HCT116 (cell line): ENCODE data around the gene EIF3F. TPM values are rescaled to one million over a fixed set of nuclear protein-coding genes. Genes with fewer than 3 reads are reported as not detected.

Experiments
- ATAC-seq: fragments of 200-7000 bp; cut with Tn5 transposase; 2 replicates; pipeline ENCODE4 v1.9.1; 2020; ENCODE audit warnings: mild to moderate bottlenecking, moderate library complexity
- BruUV-seq: library from RNA; stranded (reverse); fragments of 400-500 nt; replicated peaks from 2 replicates; lab custom pipeline; 2021; lab: Mats Ljungman, UMichigan
- CTCF ChIA-PET: fragments of 300-600 bp; sonication (Branson Sonifier 250); formaldehyde crosslinking; loops from one replicate; lab custom pipeline; 2021; ENCODE audit warnings: antibody characterized with exemption; lab: Charles Lee
- POLR2A ChIA-PET: fragments of 300-600, 350-600 bp; sonication (Branson Sonifier 250); formaldehyde crosslinking; loops from one replicate; lab custom pipeline; 2021; ENCODE audit warnings: antibody characterized with exemption; lab: Charles Lee
- RAD21 ChIA-PET, 2 experiments: fragments of 300-600 bp; sonication (Branson Sonifier 250); formaldehyde crosslinking; loops; one replicate each; lab custom pipeline; 2023; ENCODE audit warnings: low total read pairs in 2 of 2; ENCODE audit not compliant: uncharacterized antibody in 2 of 2, unreplicated experiment in 2 of 2, low non-redundant PET in 1 of 2; lab: Charles Lee
- DNase-seq: peaks from one replicate; pipeline ENCODE4 v3.0.0-alpha.2; 2010; ENCODE audit warnings: low read depth, low spot score
- H2AFZ ChIP-seq: fragments of 200-600 bp; shearing (Covaris generic), sonication (generic); 2 replicates; pipeline ENCODE4 v1.6.1; 2017; ENCODE audit warnings: low read depth, mixed run types, mixed read lengths, antibody characterized with exemption, low read length; ENCODE audit not compliant: poor library complexity, severe bottlenecking
- H3K27ac ChIP-seq: 2 replicates; pipeline ENCODE4 v1.5.1; 2012; ENCODE audit warnings: low read depth, low read length
- H3K27me3 ChIP-seq: fragments of 200-600 bp; sonication (generic); 2 replicates; pipeline ENCODE4 v1.6.1; 2016; ENCODE audit warnings: mixed run types, low read length, mixed read lengths; ENCODE audit not compliant: insufficient read depth
- H3K36me3 ChIP-seq, 2 experiments: fragments of 200-500 bp in 1 of 2; fragments of 200-600 bp in 1 of 2; sonication (Bioruptor generic) in 1 of 2; sonication (generic) in 1 of 2; 2 replicates each; pipeline versions ENCODE4 v1.5.1 to v1.6.1; 2014 to 2016; ENCODE audit warnings: low read length in 2 of 2, inconsistent platforms in 1 of 2, mixed read lengths in 1 of 2, mixed run types in 1 of 2; ENCODE audit not compliant: insufficient read depth in 2 of 2, control insufficient read depth in 1 of 2
- H3K4me1 ChIP-seq, 2 experiments: fragments of 200-600 bp in 1 of 2; sonication (generic) in 1 of 2; 2 replicates each; pipeline versions ENCODE4 v1.5.1 to v1.6.1; 2012 to 2017; ENCODE audit warnings: low read length in 2 of 2, inconsistent platforms in 1 of 2, mild to moderate bottlenecking in 1 of 2, mixed read lengths in 1 of 2, mixed run types in 1 of 2, moderate library complexity in 1 of 2; ENCODE audit not compliant: insufficient read depth in 2 of 2, control insufficient read depth in 1 of 2
- H3K4me2 ChIP-seq: fragments of 200-600 bp; sonication (generic); 2 replicates; pipeline ENCODE4 v1.6.1; 2017; ENCODE audit warnings: mixed run types, low read length, mixed read lengths
- H3K4me3 ChIP-seq, 2 experiments: fragments of 200-600 bp in 1 of 2; sonication (generic) in 1 of 2; replicated peaks in 1 of 2; 2 replicates each; pipeline ENCODE4 v1.5.1; 2011 to 2016; ENCODE audit warnings: low read length in 2 of 2, control low read depth in 1 of 2, low read depth in 1 of 2, mild to moderate bottlenecking in 1 of 2, mixed read lengths in 1 of 2, mixed run types in 1 of 2
- H3K79me2 ChIP-seq: fragments of 200-600 bp; sonication (generic); 2 replicates; pipeline ENCODE4 v1.6.1; 2017; ENCODE audit warnings: mild to moderate bottlenecking, mixed run types, low read length, moderate library complexity, mixed read lengths; ENCODE audit not compliant: insufficient read depth
- H3K9ac ChIP-seq: fragments of 200-600 bp; sonication (generic); 2 replicates; pipeline ENCODE4 v1.6.1; 2016; ENCODE audit warnings: low read length, mixed read lengths
- H3K9me2 ChIP-seq: fragments of 200-600 bp; sonication (generic), shearing (Covaris generic); 2 replicates; pipeline ENCODE4 v1.6.1; 2017; ENCODE audit warnings: mixed run types, mild to moderate bottlenecking, moderate library complexity; ENCODE audit not compliant: insufficient read depth
- H3K9me3 ChIP-seq, 2 experiments: fragments of 200-500 bp in 1 of 2; fragments of 200-600 bp in 1 of 2; sonication (Bioruptor generic) in 1 of 2; sonication (generic) in 1 of 2; 2 replicates each; pipeline ENCODE4 v1.6.1; 2014 to 2017; ENCODE audit warnings: low read length in 2 of 2, mixed read lengths in 2 of 2, inconsistent platforms in 1 of 2, low read depth in 1 of 2, mild to moderate bottlenecking in 1 of 2, mixed run types in 1 of 2, moderate library complexity in 1 of 2; ENCODE audit not compliant: control insufficient read depth in 1 of 2, insufficient read depth in 1 of 2
- H4K20me1 ChIP-seq: fragments of 200-600 bp; sonication (generic), shearing (Covaris generic); 2 replicates; pipeline ENCODE4 v1.6.1; 2017; ENCODE audit warnings: mixed run types, mild to moderate bottlenecking, moderate library complexity; ENCODE audit not compliant: insufficient read depth
- ATF3 ChIP-seq: IDR thresholded peaks from 2 replicates; pipeline ENCODE4 v1.6.1; 2012
- CEBPB ChIP-seq: IDR thresholded peaks from 2 replicates; pipeline ENCODE4 v1.6.1; 2012; ENCODE audit warnings: low read depth
- CTCF ChIP-seq, 3 experiments: fragments of 200-600 bp in 1 of 3; sonication (generic) in 1 of 3; IDR thresholded peaks in 2 of 3; conservative IDR thresholded peaks in 1 of 3; 2 replicates each; pipeline ENCODE4 v1.5.1; 2012 to 2017; ENCODE audit warnings: low read depth in 2 of 3, low read length in 2 of 3, antibody characterized with exemption in 1 of 3, borderline replicate concordance in 1 of 3, control low read depth in 1 of 3, mild to moderate bottlenecking in 1 of 3, mixed read lengths in 1 of 3, mixed run types in 1 of 3, moderate library complexity in 1 of 3; ENCODE audit not compliant: insufficient read depth in 1 of 3
- ELF1 ChIP-seq: IDR thresholded peaks from 2 replicates; pipeline ENCODE4 v1.6.1; 2012; ENCODE audit warnings: low read depth, borderline replicate concordance
- EZH2 ChIP-seq: fragments of 200-600 bp; sonication (generic); IDR thresholded peaks from 2 replicates; pipeline ENCODE4 v1.6.1; 2017; ENCODE audit warnings: antibody characterized with exemption, mixed run types
- EZH2phosphoT487 ChIP-seq: fragments of 200-600 bp; IDR thresholded peaks from 2 replicates; pipeline ENCODE4 v1.6.1; 2018; ENCODE audit warnings: antibody characterized with exemption, borderline replicate concordance
- JUND ChIP-seq: IDR thresholded peaks from 2 replicates; pipeline ENCODE4 v1.6.1; 2012
- POLR2A ChIP-seq: IDR thresholded peaks from 2 replicates; pipeline ENCODE4 v1.7.0; 2011; ENCODE audit warnings: borderline replicate concordance; ENCODE audit not compliant: insufficient read depth, insufficient read length; ENCODE audit errors: extremely low read depth
- SP1 ChIP-seq: IDR thresholded peaks from 2 replicates; pipeline ENCODE4 v1.6.1; 2012; ENCODE audit warnings: low read depth
- TCF7L2 ChIP-seq: IDR thresholded peaks from 2 replicates; pipeline ENCODE4 v1.7.0; 2011; ENCODE audit warnings: borderline replicate concordance, inconsistent platforms; ENCODE audit not compliant: insufficient read depth, insufficient read length; ENCODE audit errors: extremely low read depth
- ZBTB33 ChIP-seq: IDR thresholded peaks from 2 replicates; pipeline ENCODE4 v1.6.1; 2011; ENCODE audit warnings: mild to moderate bottlenecking, low read length, moderate library complexity; ENCODE audit not compliant: insufficient replicate concordance; ENCODE audit errors: extremely low read depth
- ZNF274 ChIP-seq: fragments of 200-500 bp; sonication (Bioruptor generic); IDR thresholded peaks from 2 replicates; pipeline ENCODE4 v1.6.1; 2014; ENCODE audit warnings: mild to moderate bottlenecking, low read depth, low read length, inconsistent platforms
- intact Hi-C: fragments of 100-400 bp; cut with micrococcal nuclease; formaldehyde crosslinking; loops from 2 replicates; pipeline ENCODE4 v1.10.0; 2022
- total RNA-seq: library from RNA; stranded (reverse); gene quantifications from one replicate; pipeline ENCODE4 v1.2.1, GENCODE V29; 2021; ENCODE audit not compliant: unreplicated experiment
- TF ChIP-seq, protein P1 (sequence below): IDR thresholded peaks from 2 replicates; pipeline ENCODE4 v1.6.1; 2012

The EIF3F gene
- total RNA-seq, 1 experiment from 2014 or later, result 313 TPM

DNA sequence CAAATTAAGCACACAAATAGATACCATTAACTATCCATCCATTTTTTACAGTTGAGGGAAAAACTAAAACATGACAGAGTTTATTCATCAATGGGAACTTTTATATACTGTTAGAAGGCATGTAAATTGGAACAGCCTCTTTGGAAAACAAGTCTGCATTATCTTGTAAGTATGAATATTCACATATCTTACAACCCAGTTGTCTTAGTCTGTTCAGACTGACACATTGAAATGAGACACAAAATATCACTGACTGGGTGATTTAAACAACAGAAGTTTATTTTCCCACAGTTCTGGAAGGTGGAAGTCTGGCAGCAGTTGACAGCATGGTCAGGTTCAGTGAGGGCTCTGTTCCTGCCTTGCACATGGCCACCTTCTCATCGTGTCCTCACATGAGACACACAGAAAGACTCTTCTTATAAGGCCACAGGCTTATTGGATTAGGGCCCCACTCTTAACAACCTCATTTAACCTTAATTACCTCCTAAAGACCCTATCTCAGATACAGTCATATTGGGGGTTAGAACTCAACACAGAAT, 5.4 kb upstream of the EIF3F start:
- no peak overlapping the region for H2AFZ ChIP-seq
- no peaks in the 10 kb centered on the region for H4K20me1 ChIP-seq
- ATAC-seq, result no peak
- POLR2A ChIA-PET, result no interaction called here
- H3K27ac ChIP-seq, result no peak overlapping the region
- no peak overlapping the region for H3K4me3 ChIP-seq
- H3K4me1 ChIP-seq, result peaks cover 0 to 7% of the 10 kb centered on the region in 2 experiments; a peak in 2 of 4 replicates
- H3K27me3 ChIP-seq, result no peaks in the 10 kb centered on the region
- no peak overlapping the region for H3K9ac ChIP-seq
- no peaks in the 10 kb centered on the region for H3K36me3 ChIP-seq
- no peak overlapping the region for H3K4me2 ChIP-seq
- intact Hi-C loops, result no loop called here
- no peak for TF ChIP-seq CEBPB
- TF ChIP-seq TCF7L2, result no peak
- no peak for TF ChIP-seq POLR2A
- TF ChIP-seq, protein P1, sequence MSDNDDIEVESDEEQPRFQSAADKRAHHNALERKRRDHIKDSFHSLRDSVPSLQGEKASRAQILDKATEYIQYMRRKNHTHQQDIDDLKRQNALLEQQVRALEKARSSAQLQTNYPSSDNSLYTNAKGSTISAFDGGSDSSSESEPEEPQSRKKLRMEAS, result no peak
- no peak for TF ChIP-seq SP1
- TF ChIP-seq ATF3, result no peak
- no peak for TF ChIP-seq CTCF (IDR thresholded peaks at IDR 0.05 in 2 of 3, conservative IDR thresholded peaks at IDR 0.05 in 1 of 3; ENCODE audit: borderline replicate concordance in 1 of 3, insufficient read depth in 1 of 3, low read depth in 2 of 3, low read length in 2 of 3)
- TF ChIP-seq ELF1, result no peak
- no peak for TF ChIP-seq ZNF274
- no peak for TF ChIP-seq EZH2phosphoT487
- TF ChIP-seq JUND, result no peak
- TF ChIP-seq EZH2, result no peak
- no peak for TF ChIP-seq ZBTB33
- TF ChIP-seq, all 23 proteins: peak for 0
- ChIA-PET RAD21 (no interaction called here), CTCF (no interaction called here)
- no TSS peak for BruUV-seq
- Histone ChIP-seq H3K9me3 (no peaks in the 10 kb centered on the region), H3K9me2 (no peaks in the 10 kb centered on the region), H3K79me2 (no peaks in the 10 kb centered on the region)
- no peak for DNase-seq
